Osteocyte (in vitro differentiated cells): ENCODE data around the gene DVL3. TPM values are rescaled to one million over a fixed set of nuclear protein-coding genes. Genes with fewer than 3 reads are reported as not detected.

ENCODE experiments used
- DNase-seq: peaks from one replicate; pipeline ENCODE4 v3.0.0; 2021; ENCODE audit warnings: mixed read lengths; ENCODE audit not compliant: unreplicated experiment; ENCODE audit errors: extremely low spot score
- H3K27ac Mint-ChIP-seq: one replicate; pipeline ENCODE4 v1.8.0; 2021; ENCODE audit warnings: mild to moderate bottlenecking, mixed read lengths; ENCODE audit not compliant: unreplicated experiment
- H3K27me3 Mint-ChIP-seq: one replicate; pipeline ENCODE4 v1.8.0; 2021; ENCODE audit warnings: mixed read lengths; ENCODE audit not compliant: unreplicated experiment
- H3K36me3 Mint-ChIP-seq: one replicate; pipeline ENCODE4 v1.8.0; 2021; ENCODE audit warnings: mixed read lengths; ENCODE audit not compliant: unreplicated experiment
- H3K4me1 Mint-ChIP-seq: one replicate; pipeline ENCODE4 v1.8.0; 2021; ENCODE audit warnings: mixed read lengths; ENCODE audit not compliant: unreplicated experiment
- H3K4me3 Mint-ChIP-seq: one replicate; pipeline ENCODE4 v1.8.0; 2021; ENCODE audit warnings: mild to moderate bottlenecking, moderate library complexity, mixed read lengths; ENCODE audit not compliant: unreplicated experiment
- H3K9me3 Mint-ChIP-seq: one replicate; pipeline ENCODE4 v1.8.0; 2021; ENCODE audit warnings: mixed read lengths; ENCODE audit not compliant: unreplicated experiment
- total RNA-seq: library from RNA; stranded (reverse); gene quantifications from 2 replicates; pipeline ENCODE4 v1.2.1, GENCODE V29; 2021
- TF ChIP-seq, protein P1 (sequence below): fragments of 200-600 bp; sonication (generic); IDR thresholded peaks from 2 replicates; pipeline ENCODE4 v1.5.0; 2021; ENCODE audit warnings: antibody characterized with exemption, mild to moderate bottlenecking, moderate library complexity

Gene DVL3
- total RNA-seq, 1 donor from 2014 or later = 121 TPM

DNA sequence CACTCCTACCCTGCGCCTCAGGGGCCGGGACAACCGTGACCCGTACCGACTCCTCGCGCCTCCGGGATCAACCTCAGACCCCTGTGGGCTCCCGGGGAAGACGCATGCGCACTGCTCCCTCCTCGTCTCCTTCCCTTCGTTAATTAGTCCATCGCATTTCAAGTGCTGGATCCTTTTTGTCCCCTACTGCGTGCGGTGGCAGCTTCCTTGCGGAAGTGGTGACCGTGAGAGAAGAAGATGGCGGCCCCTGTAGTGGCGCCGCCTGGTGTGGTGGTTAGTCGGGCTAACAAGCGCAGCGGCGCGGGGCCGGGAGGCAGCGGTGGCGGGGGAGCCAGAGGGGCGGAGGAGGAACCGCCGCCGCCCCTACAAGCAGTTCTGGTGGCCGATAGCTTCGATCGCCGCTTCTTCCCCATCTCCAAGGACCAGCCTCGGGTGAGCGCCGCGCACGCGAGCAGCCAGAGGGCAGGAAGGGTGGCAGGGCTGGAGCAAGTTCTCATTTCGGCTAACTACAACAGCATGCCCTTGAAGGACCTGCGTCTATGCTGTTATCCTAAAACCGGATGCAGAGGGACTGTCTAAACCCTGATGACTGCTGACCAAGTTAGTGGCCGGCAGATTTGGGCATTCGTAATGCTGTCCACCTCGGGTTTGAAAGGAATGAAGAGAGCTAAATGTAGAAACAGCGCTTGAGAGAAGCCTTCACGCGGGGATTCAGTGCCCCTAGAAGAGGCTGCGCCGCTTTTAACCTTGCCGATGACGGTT is 19.8 kb upstream of the DVL3 start, which contains the start of gene EIF2B5:
TSS of gene EIF2B5 (plus strand) at position 210 of the 762 bp plus-strand sequence. CDS start at position 238, 28 bp downstream.
- Mint-ChIP-seq H3K27ac (peak within 1 kb of the TSS; percentile 92), H3K36me3 (peaks cover 5% of the 10 kb centered on the region), H3K4me3 (peak within 1 kb of the TSS; percentile 94), H3K9me3 (no peaks in the 10 kb centered on the region), H3K4me1 (peaks cover 20% of the 10 kb centered on the region), H3K27me3 (no peaks in the 10 kb centered on the region)
- TF ChIP-seq, protein P1, sequence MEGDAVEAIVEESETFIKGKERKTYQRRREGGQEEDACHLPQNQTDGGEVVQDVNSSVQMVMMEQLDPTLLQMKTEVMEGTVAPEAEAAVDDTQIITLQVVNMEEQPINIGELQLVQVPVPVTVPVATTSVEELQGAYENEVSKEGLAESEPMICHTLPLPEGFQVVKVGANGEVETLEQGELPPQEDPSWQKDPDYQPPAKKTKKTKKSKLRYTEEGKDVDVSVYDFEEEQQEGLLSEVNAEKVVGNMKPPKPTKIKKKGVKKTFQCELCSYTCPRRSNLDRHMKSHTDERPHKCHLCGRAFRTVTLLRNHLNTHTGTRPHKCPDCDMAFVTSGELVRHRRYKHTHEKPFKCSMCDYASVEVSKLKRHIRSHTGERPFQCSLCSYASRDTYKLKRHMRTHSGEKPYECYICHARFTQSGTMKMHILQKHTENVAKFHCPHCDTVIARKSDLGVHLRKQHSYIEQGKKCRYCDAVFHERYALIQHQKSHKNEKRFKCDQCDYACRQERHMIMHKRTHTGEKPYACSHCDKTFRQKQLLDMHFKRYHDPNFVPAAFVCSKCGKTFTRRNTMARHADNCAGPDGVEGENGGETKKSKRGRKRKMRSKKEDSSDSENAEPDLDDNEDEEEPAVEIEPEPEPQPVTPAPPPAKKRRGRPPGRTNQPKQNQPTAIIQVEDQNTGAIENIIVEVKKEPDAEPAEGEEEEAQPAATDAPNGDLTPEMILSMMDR = peak; percentile 58
- DNase-seq = peak; percentile 93

DNA sequence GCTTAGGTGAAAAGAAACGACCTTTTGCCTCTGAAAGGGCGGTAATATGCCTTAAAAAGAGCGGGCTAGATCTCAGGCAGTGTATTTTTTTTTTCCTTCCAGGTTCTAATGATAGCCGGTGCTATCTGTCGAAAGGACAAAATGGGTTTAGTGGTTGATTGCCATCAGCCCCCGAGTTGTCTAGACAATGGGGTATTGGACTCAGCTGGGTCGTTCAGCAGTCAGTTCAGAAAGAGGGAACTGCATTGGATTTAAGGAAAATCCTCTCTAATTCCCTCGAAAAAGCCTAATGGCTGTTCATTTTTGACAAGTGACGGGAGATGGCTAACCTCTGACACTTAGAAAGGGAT is 19.3 kb upstream of the DVL3 start:
- Mint-ChIP-seq H3K27ac (peak overlapping the region; percentile 92), H3K4me1 (peaks cover 20% of the 10 kb centered on the region), H3K27me3 (no peaks in the 10 kb centered on the region), H3K36me3 (peaks cover 9% of the 10 kb centered on the region), H3K9me3 (no peaks in the 10 kb centered on the region), H3K4me3 (peak overlapping the region; percentile 94)
- TF ChIP-seq, protein P1 = no peak
- no peak for DNase-seq

DNA sequence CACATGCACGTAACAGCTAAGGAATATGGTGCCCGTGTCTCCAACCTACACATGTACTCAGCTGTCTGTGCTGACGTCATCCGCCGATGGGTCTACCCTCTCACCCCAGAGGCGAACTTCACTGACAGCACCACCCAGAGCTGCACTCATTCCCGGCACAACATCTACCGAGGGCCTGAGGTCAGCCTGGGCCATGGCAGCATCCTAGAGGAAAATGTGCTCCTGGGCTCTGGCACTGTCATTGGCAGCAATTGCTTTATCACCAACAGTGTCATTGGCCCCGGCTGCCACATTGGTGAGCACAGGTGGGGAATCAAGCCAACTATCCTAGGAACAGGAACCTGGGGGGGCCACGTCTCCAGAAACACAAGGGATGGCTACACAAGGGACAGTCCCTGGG is 14.7 kb upstream of the DVL3 start:
- Mint-ChIP-seq H3K4me3 (no peak overlapping the region), H3K27ac (no peak overlapping the region), H3K36me3 (peaks cover 20% of the 10 kb centered on the region), H3K27me3 (no peaks in the 10 kb centered on the region), H3K9me3 (no peaks in the 10 kb centered on the region), H3K4me1 (peaks cover 15% of the 10 kb centered on the region)
- DNase-seq = no peak
- TF ChIP-seq, protein P1 = no peak

DNA sequence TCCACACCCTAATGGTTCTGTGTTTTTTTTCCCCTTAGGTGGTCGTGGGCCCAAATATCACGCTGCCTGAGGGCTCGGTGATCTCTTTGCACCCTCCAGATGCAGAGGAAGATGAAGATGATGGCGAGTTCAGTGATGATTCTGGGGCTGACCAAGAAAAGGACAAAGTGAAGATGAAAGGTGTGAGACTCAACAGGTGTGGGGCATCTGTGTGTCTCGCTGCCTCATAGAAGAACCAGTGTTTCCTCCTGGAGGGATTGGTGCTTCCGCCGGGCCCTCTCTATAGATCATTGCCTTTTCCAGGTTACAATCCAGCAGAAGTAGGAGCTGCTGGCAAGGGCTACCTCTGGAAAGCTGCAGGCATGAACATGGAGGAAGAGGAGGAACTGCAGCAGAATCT is 13.0 kb upstream of the DVL3 start:
- DNase-seq = no peak
- Mint-ChIP-seq H3K4me1 (no peaks in the 10 kb centered on the region), H3K4me3 (no peak overlapping the region), H3K27ac (no peak overlapping the region), H3K36me3 (peaks cover 20% of the 10 kb centered on the region), H3K9me3 (no peaks in the 10 kb centered on the region), H3K27me3 (no peaks in the 10 kb centered on the region)
- TF ChIP-seq, protein P1 = no peak

- Mint-ChIP-seq H3K4me1 (no peaks in the 10 kb centered on the region), H3K27ac (no peak overlapping the region), H3K9me3 (no peaks in the 10 kb centered on the region)
These were observed 11.8 kb upstream of the DVL3 start for GRCh38 chr3:184143327-184143726.

More at GRCh38 chr3:184143327-184143726, 11.8 kb upstream of the DVL3 start:
- no peak overlapping the region for H3K4me3 Mint-ChIP-seq
- DNase-seq = no peak
- H3K36me3 Mint-ChIP-seq = peaks cover 19% of the 10 kb centered on the region
- TF ChIP-seq, protein P1 = no peak
- H3K27me3 Mint-ChIP-seq = no peaks in the 10 kb centered on the region
